Suprapubic skin (tissue), 4 donors: ENCODE results near the gene FKRP. TPM values are rescaled to one million over a fixed set of nuclear protein-coding genes. Genes with fewer than 3 reads are reported as not detected.
A peak's percentile ranks its signal among the peaks of the same experiment; 100 is the strongest.

ENCODE experiments used
- DNase-seq, 2 donors: peaks; one replicate each; pipeline ENCODE4 v3.0.0-alpha.2; 2019; ENCODE audit warnings: low spot score in 2 of 2
- H3K27ac ChIP-seq: fragments of 200-600 bp; sonication (generic); one replicate; pipeline ENCODE4 v1.5.1; 2019
- H3K27me3 ChIP-seq: fragments of 200-600 bp; sonication (generic); one replicate; pipeline ENCODE4 v1.5.1; 2019
- H3K36me3 ChIP-seq: fragments of 200-600 bp; sonication (generic); one replicate; pipeline ENCODE4 v1.5.1; 2019
- H3K4me1 ChIP-seq: fragments of 200-600 bp; sonication (generic); one replicate; pipeline ENCODE4 v1.5.1; 2019
- H3K4me3 ChIP-seq: fragments of 200-600 bp; sonication (generic); one replicate; pipeline ENCODE4 v1.5.1; 2019; ENCODE audit warnings: mild to moderate bottlenecking
- H3K9me3 ChIP-seq: fragments of 200-600 bp; sonication (generic); one replicate; pipeline ENCODE4 v1.5.1; 2019
- EP300 ChIP-seq: sonication (generic); formaldehyde crosslinking; IDR thresholded peaks from one replicate; pipeline ENCODE4 v1.6.1; 2017; ENCODE audit warnings: antibody characterized with exemption
- POLR2A ChIP-seq, 2 donors: fragments of 450-650 bp; IDR thresholded peaks; one replicate each; pipeline ENCODE4 v1.6.1; 2017; ENCODE audit warnings: antibody characterized with exemption in 2 of 2, mild to moderate bottlenecking in 2 of 2, moderate library complexity in 2 of 2
- POLR2AphosphoS5 ChIP-seq, 3 donors: sonication (generic); formaldehyde crosslinking; IDR thresholded peaks; one replicate each; pipeline ENCODE4 v1.6.1; 2017; ENCODE audit warnings: antibody characterized with exemption in 3 of 3
- WGBS: methylation state at CpG from one replicate; pipeline ENCODE4 v1.1.5; 2018; 5-methylcytosine and 5-hydroxymethylcytosine counted together
- total RNA-seq, 4 donors: library from RNA; depleted of rRNA; stranded (reverse); fragments of >200 nt; gene quantifications; one replicate each; pipeline ENCODE4 v1.1.0, GENCODE V29; 2016
- TF ChIP-seq, protein P1 (sequence below), 2 donors: fragments of 200-600 bp in 1 of 2; fragments of 450-650 bp in 1 of 2; sonication (generic) in 1 of 2; IDR thresholded peaks; one replicate each; pipeline ENCODE4 v1.5.1; 2016 to 2019; ENCODE audit warnings: antibody characterized with exemption in 2 of 2, mild to moderate bottlenecking in 1 of 2, moderate library complexity in 1 of 2

The FKRP gene
- total RNA-seq, 4 donors from 2014 or later, result 7.1 to 15.2 (median 7.8) TPM

GRCh38 chr19:46715620-46715974 is 30.3 kb upstream of the FKRP start:
- no peak for TF ChIP-seq POLR2AphosphoS5 (IDR thresholded peaks at IDR 0.05)
- no peak for TF ChIP-seq EP300
- TF ChIP-seq, protein P1, sequence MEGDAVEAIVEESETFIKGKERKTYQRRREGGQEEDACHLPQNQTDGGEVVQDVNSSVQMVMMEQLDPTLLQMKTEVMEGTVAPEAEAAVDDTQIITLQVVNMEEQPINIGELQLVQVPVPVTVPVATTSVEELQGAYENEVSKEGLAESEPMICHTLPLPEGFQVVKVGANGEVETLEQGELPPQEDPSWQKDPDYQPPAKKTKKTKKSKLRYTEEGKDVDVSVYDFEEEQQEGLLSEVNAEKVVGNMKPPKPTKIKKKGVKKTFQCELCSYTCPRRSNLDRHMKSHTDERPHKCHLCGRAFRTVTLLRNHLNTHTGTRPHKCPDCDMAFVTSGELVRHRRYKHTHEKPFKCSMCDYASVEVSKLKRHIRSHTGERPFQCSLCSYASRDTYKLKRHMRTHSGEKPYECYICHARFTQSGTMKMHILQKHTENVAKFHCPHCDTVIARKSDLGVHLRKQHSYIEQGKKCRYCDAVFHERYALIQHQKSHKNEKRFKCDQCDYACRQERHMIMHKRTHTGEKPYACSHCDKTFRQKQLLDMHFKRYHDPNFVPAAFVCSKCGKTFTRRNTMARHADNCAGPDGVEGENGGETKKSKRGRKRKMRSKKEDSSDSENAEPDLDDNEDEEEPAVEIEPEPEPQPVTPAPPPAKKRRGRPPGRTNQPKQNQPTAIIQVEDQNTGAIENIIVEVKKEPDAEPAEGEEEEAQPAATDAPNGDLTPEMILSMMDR (IDR thresholded peaks at IDR 0.05), result no peak
- no peak for TF ChIP-seq POLR2A (IDR thresholded peaks at IDR 0.05)
- H3K36me3 ChIP-seq, result peaks cover 14% of the 10 kb centered on the region
- peak overlapping the region; percentile 84 for H3K27ac ChIP-seq
- no CpG with 5 or more reads among the region's 8 CpGs for WGBS
- peaks cover 43% of the 10 kb centered on the region for H3K4me1 ChIP-seq
- no peaks in the 10 kb centered on the region for H3K9me3 ChIP-seq
- peak overlapping the region; percentile 80 for H3K4me3 ChIP-seq
- no peak for DNase-seq
- H3K27me3 ChIP-seq, result no peaks in the 10 kb centered on the region

DNA sequence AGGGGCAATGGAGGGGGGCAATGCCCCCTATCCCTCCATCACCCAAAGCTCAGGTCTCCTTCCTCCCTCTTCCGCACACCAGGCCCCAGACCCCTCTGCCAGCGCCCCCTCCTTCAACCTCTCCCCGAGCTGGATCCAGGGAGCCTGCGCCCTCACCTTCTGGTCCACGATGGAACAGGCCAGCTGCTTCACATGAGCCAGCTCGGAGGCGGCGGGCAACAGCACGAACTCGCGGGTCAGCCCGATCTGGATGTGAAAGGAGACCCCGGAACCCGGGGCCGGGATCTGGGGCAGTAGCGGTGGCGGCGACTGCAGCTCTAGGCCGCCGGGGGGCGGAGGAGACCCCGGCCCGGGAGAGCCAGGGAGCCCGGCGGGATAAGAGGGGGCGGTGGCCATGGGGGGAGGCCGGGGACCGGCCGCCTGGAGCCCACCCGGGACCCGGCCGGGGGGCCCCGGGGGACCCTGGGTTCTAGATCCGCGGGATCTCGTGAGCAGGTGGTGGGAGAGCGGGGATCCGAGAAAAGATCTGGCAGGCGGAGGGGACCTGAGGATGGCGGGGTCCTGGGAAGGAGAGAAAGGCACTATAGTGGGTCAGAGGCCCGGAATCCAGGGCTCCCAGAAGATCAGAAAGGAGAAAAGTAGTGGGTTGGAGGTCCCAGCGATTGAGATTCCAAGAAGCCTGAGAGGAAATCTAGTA is 29.7 kb upstream of the FKRP start:
- peaks cover 19% of the 10 kb centered on the region for H3K36me3 ChIP-seq
- no peak for DNase-seq
- no peaks in the 10 kb centered on the region for H3K27me3 ChIP-seq
- peak overlapping the region; percentile 80 for H3K4me3 ChIP-seq
- no peaks in the 10 kb centered on the region for H3K9me3 ChIP-seq
- WGBS, result 0% methylated on average over 38 of the region's 42 CpGs
- peak overlapping the region; percentile 84 for H3K27ac ChIP-seq
- TF ChIP-seq EP300 (no peak), POLR2A (IDR thresholded peaks at IDR 0.05) (no peak), POLR2AphosphoS5 (IDR thresholded peaks at IDR 0.05) (no peak)
- TF ChIP-seq, protein P1 (IDR thresholded peaks at IDR 0.05), result no peak
- H3K4me1 ChIP-seq, result peaks cover 43% of the 10 kb centered on the region

DNA sequence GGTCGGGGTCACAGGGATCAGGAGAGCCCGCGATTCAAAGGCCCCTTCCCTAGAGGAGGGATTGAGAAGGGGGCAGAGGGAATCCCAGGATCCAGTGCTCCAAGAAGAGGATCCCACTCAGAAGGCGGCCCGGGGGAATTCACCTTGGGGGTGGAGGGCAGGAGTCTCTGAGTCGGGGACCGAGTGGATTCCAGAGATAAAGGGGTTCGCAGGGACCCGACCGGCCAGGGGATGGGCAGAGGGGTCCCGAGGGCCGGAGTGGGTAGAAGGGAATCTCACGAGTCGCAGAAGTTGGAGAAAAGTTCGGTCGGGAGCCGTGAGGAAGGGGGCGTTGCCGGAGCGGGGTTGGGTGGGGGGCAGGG is 29.2 kb upstream of the FKRP start:
- Histone ChIP-seq H3K27me3 (no peaks in the 10 kb centered on the region), H3K36me3 (peaks cover 21% of the 10 kb centered on the region), H3K4me1 (peaks cover 43% of the 10 kb centered on the region), H3K4me3 (peak overlapping the region; percentile 80), H3K27ac (peak overlapping the region; percentile 84), H3K9me3 (no peaks in the 10 kb centered on the region)
- 1% methylated on average over 20 of the region's 20 CpGs for WGBS
- TF ChIP-seq, protein P1 (IDR thresholded peaks at IDR 0.05), result no peak
- TF ChIP-seq POLR2AphosphoS5 (IDR thresholded peaks at IDR 0.05) (no peak), POLR2A (IDR thresholded peaks at IDR 0.05) (no peak), EP300 (no peak)
- no peak for DNase-seq

DNA sequence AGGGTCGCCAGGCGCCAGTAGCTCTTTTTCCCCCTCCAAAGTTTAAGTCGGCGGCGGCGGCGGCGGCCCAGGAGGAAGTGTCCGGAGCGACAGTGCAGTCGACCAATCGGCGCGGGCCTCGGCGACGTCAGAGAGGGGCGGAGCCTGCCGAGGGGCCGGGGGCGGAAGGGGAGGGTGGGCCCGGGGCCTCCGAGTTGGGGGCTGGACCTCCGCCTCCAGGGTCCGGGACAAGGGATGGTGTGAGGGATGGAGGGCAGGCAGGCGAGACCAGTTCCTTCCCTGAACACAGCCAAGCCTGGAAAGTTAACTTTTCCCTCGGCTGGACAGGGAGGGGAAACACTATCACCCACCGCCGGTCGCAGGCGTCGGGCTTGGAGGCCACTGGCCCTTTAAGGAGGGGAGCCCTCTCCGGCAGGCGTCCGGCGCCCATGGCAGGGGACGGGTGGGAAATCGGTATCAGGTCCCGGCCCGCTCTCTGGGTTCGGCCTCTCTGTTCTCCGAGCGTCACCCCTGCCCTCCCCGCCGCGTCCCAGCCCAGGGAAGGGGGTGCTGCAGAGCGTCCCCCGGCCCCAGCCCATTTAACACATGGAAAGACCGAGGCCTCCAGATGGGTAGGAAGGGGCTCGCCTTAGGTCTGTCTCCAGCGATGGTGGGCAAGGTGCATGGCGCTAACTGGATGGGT is 28.7 kb upstream of the FKRP start, which contains the start of gene PRKD2:
Gene PRKD2 (minus strand): TSS at position 81 of the 682 bp plus-strand sequence. CDS start 744 bp downstream, outside the sequence.
- Histone ChIP-seq H3K4me3 (peak within 1 kb of the TSS; percentile 80), H3K27ac (peak within 1 kb of the TSS; percentile 84), H3K4me1 (peaks cover 43% of the 10 kb centered on the region), H3K36me3 (peaks cover 26% of the 10 kb centered on the region), H3K27me3 (no peaks in the 10 kb centered on the region), H3K9me3 (no peaks in the 10 kb centered on the region)
- no peak for TF ChIP-seq POLR2A (IDR thresholded peaks at IDR 0.05)
- no peak for TF ChIP-seq POLR2AphosphoS5 (IDR thresholded peaks at IDR 0.05)
- no peak for TF ChIP-seq EP300
- TF ChIP-seq, protein P1 (IDR thresholded peaks at IDR 0.05), result no peak
- 0% methylated on average over 3 of the region's 52 CpGs for WGBS
- peak; percentile 95 to 96 for DNase-seq

GRCh38 chr19:46717716-46718143 is 28.1 kb upstream of the FKRP start:
- Histone ChIP-seq H3K27me3 (no peaks in the 10 kb centered on the region), H3K36me3 (peaks cover 32% of the 10 kb centered on the region), H3K4me3 (peak overlapping the region; percentile 80), H3K9me3 (no peaks in the 10 kb centered on the region), H3K4me1 (peaks cover 41% of the 10 kb centered on the region), H3K27ac (peak overlapping the region; percentile 84)
- DNase-seq, result no peak
- WGBS, result 13% methylated on average over 4 of the region's 9 CpGs
- TF ChIP-seq, protein P1 (IDR thresholded peaks at IDR 0.05), result no peak
- no peak for TF ChIP-seq POLR2A (IDR thresholded peaks at IDR 0.05)
- no peak for TF ChIP-seq POLR2AphosphoS5 (IDR thresholded peaks at IDR 0.05)
